ENCODE data around the gene PCGF2.
"Not testable (repeated sequence)": the region's sequence is repeated elsewhere in the genome, so short reads cannot be mapped to it uniquely, and the experiment has no call there.

Gene PCGF2

DNA sequence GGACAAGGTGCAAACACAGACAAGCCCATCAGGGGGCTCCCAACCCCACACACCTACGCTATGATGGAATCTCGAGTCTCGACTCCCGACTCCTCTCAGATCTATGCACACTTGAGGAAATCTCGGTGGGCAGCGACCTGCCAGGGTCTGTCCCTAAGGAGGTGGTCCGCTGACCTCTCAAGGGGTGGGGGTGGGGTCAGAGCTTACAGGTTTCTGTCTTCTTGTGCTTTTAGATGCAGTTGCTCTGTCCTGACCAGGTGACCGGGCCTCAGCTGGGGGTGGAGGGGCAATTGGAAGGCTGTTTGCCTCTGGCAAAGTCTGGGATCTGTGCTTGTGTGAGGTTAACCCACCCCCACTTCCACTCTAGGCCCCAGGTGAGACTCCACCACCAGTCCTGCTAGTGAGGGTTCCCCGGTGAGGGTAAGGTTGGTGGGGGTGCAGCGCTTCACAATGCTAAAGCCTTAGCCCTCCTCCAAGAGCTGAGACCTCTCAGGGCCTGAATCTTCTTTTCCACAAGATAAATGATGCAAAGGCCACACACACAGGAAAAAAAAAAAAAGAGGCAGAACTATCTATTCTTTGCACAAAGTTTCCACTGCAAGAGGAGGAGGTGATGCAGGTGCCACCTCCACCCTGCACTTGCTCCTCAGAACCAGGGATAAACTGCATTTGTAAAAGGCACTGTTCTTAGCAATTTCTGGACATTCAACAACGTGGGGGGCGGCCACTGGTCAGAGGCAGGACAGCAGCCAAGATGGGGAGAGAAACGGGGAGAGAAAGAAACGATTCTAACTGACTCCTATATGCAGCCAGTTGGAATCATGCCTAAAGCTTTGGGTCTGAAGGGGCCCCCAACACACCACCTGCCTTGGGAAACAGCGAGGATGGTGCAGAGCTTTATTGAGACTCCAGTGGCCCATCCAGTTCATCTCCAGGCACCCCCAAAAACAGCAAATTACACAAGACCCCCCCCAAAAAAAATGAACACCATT is 13.9 kb downstream of the PCGF2 start:
- no peak for DNase-seq

DNA sequence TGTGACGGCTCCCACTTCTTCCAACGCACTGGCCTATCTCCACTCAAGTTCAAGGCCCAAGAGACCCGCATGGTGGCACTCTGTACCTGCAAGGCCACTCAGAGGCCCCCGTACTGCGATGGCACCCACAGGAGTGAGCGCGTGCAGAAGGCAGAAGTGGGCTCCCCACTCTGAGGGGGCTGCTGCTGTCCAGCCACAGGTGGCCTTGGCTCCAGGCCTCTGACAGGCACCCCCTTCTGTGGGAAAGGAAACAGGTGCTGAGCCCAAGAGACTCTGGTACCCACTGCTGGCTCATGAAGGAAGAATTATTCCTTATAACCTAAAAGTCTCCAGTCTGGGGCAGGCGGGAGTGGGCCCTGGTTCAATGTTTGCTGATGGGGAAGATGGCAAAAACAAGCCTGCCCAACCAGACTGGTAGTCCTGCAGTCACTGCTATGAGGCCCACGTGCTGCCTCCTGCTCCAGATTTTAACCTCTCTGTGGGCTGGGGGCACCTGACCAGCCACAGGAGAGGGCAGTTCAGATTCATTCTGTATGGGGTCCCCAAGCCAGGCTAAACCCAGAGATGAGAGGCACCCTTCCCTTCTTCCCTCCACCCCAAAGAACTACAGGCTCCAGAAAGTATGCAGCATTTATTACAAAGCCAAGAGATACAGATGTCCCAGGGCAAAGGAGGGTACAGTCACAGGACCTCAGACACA is 14.7 kb downstream of the PCGF2 start:
- no peak for DNase-seq

DNA sequence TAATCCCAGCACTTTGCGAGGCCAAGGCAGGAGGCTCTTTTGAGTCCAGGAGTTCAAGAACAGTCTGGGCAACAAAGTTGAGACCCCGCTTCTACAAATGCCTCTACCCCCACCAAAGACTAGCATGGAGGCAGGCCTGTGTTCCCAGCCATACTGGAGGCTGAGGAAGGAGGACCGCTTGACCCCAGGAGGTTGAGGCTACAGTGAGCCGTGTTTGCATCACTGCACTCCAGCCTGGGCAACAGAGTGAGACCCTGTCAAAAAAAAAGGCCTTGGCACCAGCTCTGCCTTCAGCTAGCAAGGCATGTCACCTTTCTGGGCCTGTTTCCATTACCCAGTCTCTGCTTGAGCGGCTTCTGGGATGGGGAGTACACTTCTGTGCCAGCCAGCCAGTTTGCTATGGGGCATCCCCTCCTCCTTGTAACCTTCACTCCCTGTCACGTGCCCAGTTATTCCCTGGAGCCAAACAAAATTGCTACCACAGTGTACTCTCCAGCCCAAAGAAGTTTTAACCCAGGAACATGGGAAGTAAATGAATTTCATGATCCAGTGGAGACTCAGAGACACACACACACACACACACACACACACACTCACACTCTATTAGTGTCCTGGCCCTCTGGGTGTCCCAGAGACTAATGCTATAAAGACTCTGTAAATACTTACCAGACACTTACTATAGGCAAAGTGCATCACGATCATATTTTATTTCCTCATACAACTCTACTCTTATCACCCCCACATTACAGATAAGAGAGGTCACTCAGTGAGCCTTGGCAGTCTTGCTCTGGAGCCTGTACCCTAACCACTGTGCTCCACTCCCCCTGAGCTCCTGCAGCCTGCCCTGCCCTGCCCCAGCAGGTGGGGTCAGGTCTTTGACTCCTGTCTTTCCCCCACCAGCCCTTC is 15.5 kb downstream of the PCGF2 start:
- no peak for DNase-seq

DNA sequence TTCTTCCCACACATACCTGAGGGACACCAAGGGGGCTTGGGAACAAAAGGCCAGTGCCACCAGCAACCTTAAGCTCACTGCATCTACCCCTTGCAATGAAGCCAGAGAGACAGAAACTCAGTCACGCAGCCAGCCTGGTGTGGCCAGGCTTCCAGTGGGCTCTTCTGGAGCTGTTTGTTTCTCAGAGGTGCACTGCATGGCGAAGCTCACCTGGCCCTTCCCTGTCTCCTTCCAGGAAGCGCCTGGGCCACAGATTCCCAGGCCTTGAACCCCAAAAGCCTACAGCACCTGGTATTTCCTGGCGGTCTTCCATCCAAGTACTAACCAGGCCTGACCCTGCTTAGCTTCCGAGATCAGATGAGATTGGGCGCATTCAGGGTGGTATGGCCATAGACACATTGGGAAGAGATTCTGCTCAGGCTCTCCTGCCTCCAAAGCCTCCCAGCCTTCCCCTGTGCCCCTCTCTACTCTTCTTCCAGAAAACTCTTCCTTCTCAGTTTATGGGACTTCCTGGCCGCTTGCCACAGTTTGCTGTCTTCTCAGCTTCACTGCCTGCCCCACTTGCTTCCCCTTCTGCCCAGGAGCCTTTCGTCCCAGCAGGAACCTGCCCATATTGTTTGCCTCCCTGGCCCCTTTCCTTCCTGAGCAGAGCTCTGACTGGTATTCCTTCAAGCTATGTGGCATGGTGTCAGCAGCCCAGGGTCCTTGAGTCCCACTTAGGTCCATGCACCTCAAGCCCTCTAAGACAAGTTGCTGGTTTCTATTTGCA is 16.4 kb downstream of the PCGF2 start:
- DNase-seq, result no peak

DNA sequence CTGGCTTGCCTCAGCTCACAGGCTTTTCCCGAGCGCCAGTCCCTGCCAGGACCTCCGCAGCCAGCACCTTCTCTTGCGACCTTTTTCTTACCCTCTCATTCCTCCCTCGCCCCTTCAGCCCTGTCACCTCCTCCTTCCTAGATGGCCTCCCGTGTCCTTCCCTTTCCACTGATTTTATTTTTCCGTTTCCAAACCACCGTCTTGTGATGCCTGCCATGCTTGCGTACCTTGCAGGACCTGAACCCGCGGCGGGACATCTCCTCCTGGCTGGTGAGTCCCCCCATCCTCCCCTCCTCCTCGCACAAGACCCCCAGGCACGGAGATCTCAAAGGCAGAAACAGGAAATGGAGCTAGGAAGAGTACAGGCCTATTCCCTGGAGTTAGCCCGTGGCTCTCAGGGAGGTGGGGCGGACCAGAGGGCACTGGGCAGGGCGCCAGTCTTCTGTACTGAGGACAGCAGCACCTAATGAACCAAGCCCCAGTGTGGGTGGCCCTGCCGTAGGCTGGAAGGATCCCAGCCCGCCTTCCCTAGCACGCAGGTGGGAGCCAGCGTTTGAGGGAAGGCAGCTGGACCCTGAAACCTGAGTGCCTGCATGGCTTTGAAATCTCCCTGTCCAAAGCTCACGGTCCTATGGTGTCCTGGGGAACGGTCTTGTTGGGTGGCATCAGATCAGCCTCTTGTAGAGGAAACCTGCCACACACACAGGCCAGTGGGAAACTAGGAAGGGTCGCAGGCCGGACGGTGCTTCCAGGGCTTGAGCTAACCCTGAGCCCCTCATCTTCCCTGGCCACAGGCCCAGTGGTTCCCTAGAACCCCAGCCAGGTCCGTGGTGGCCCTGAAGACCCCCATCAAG is 17.4 kb downstream of the PCGF2 start:
- DNase-seq, result no peak

DNA sequence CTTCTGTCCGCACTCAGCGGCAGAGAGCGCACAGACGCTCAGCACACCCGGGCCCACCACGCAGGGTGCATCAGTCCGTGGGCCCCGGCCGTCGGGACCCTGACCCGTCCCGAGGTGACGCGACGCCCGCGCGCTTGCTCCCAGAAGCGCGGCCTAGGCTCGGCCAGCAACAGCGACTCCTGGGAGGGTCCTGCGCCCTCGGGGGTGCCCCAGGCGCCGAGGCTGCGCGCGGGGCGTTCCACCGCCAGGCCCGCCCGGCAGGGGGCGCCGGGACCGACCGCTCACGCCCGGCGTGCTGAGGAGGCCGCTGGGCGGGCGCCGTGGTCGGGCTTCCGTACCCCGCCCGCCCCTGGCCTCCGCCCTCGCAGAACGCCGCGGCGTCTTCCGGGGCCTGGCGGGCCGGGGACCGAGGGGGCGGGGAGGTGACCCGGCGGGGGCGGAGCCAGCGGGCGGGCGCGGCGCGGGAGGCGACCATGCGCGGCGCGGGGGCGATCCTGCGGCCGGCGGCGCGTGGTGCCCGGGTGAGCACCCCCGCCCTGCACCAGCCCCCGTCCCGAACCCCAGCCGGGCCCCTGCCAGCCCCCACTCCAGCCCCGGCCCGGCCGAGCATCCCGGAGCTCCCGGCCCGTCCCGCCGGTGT is 18.1 kb downstream of the PCGF2 start, which contains the start of gene CISD3:
TSS of gene CISD3 (plus strand) at position 456 of the 640 bp plus-strand sequence. CDS start at position 474, 18 bp downstream.
- peak; percentile 70 for DNase-seq

DNA sequence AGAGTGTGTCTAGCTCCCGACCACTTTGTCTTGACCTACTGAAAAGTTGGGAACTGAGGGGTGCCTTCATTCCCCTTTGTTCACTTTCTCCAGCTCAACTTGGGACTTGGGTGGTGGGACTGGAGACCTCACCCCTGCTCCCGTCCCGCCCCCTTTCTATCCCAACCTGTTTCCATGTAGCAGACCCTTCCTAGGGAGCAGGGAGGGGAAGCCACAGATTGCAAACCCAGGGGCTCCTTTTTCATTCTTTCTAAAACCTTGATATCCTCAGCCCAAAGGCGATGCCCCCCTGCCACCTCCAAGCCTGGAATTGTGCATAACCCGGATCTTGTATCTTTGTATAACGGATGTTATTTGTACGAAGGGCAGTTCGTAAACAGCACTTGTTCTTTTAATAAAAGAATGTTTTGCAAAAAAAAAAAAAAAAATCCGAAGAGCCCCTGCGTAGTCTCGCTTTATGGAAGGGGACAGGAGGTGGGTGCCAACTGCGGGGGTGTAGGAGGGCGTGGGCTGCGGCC is 18.7 kb downstream of the PCGF2 start:
- DNase-seq, result no peak

DNA sequence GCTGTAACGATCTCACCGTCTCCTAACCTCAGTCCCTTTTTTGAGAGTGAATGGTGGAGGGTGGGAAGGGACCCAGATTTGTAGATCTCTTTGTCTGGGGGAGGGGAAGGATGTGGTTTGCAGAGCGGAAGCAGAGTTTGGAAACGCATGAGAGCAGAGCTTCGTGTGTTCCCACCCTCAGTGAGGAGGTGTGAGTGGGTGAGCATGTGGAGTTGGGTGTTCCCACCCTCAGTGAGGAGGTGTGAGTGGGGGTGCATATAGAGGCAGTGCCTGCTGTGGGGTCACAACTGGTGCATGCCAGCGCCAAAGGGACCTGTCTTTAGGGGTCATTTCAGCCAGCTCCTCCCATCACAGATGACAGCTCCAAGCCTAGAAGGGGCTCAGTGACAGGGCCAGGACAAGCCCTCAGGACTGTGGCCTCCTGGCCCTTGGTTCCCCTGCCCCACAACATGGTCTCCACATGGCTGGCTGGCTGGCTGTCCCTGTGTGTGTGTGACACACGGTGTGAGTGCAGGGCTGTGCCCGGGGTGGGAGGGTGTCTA is 19.8 kb downstream of the PCGF2 start:
- peak; percentile 44 for DNase-seq

DNA sequence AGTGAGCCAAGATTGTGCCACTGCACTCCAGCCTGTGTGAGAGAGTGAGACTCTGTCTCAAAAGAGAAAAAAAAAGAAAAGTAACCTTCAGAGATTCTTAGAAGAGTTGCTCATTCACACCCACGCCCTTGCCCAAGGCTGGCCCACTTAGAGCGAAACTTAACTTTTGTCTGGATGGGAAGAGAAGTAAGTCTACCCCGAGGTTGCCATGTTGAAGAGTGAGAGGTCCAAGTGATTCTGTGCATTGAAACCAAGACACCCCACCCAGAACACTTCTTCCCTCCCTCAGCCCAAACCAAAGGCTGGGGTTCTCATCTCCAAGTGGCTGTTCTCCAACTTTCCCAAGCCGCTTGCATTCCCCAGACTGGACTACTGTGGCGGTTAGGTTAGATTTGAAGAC is 20.4 kb downstream of the PCGF2 start:
- DNase-seq, result no peak

DNA sequence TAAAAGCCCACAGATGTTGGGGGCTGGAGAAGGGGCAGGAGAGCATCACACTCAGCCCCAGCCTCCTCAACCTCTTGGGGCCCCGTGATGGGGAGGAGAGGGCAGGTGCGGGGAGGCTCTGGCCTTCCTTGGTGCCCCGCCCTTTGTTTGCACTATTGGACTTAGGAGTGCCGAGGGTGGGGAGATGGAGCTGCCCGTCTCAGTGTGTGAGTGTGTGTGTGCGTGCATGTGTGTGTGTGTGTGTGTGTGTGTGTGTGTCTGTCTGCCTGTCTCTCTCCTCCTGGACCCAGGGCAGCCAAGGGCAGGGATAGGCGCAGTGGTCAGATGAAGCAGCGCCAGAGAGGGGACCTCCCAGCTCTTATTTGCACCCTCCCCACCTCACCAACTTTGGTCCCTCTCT is 22.0 kb downstream of the PCGF2 start:
- DNase-seq, result not testable (repeated sequence)

DNA sequence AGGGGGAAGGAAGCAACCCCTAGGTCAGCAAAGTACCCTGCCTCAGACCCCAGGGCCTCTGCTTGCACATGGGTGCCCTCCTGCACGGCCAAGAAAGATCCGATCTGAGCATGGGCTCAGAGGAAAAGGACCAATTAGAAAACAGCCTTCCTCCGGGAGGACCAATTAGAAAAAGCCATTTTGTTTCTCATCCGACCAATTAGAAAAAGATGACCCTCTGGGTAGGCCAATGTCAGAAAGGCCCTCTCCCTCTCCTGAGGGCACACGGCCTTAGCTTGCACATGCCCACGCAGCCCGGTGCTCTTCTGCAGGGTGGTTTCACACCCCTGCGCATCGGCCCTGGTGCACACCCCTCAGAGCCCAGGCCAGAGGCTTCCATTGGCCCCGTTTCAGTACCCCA is 23.1 kb downstream of the PCGF2 start:
- no peak for DNase-seq

DNA sequence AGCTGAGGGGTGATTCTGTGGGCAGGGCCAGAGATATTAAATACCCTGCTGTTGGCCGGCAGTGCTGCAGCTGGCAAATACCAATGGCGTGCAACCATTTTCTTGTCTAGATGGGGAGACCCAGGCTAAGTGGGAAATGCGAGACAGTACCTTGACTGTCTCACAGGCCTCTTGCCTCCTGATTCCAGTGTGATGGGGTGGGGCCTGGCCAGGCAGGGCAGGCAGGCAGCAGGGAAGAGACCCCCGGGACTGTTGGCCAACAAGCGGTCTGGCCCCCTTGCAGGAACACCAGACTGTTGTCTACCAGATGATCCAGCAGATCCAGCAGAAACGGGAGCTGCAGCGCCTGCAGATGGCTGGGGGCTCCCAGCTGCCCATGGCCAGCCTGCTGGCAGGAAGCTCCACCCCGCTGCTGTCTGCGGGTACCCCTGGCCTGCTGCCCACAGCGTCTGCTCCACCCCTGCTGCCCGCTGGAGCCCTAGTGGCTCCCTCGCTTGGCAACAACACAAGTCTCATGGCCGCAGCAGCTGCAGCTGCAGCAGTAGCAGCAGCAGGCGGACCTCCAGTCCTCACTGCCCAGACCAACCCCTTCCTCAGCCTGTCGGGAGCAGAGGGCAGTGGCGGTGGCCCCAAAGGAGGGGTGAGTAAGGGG is 23.7 kb downstream of the PCGF2 start:
- DNase-seq, result no peak

DNA sequence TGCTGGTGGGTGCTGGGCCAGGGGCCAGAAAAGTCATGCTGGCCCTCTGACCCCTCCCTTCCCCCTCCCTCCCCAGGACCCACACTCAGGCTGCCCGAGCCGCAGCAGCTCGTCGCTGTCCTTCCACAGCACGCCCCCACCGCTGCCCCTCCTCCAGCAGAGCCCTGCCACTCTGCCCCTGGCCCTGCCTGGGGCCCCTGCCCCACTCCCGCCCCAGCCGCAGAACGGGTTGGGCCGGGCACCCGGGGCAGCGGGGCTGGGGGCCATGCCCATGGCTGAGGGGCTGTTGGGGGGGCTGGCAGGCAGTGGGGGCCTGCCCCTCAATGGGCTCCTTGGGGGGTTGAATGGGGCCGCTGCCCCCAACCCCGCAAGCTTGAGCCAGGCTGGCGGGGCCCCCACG is 26.3 kb downstream of the PCGF2 start:
- no peak for DNase-seq

DNA sequence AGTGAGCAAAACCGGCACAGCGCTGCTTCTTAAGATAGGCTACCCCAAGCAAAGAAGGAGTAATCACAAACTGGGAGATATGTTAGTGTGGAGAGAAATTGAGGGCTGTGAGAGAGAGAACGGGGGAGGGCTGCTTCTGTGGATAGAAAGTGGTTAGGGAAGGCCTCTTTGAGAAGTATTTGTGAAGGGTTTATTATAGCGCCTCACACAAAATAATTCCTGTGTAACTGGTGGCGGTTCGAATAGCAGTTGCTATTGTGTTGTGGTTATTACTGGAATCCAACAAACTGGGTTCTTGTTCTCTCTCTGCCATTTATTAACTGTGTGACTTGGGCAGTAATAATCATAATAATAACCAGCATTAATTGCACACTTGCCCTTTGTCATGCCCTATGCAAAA is 27.2 kb downstream of the PCGF2 start:
- DNase-seq, result no peak

DNA sequence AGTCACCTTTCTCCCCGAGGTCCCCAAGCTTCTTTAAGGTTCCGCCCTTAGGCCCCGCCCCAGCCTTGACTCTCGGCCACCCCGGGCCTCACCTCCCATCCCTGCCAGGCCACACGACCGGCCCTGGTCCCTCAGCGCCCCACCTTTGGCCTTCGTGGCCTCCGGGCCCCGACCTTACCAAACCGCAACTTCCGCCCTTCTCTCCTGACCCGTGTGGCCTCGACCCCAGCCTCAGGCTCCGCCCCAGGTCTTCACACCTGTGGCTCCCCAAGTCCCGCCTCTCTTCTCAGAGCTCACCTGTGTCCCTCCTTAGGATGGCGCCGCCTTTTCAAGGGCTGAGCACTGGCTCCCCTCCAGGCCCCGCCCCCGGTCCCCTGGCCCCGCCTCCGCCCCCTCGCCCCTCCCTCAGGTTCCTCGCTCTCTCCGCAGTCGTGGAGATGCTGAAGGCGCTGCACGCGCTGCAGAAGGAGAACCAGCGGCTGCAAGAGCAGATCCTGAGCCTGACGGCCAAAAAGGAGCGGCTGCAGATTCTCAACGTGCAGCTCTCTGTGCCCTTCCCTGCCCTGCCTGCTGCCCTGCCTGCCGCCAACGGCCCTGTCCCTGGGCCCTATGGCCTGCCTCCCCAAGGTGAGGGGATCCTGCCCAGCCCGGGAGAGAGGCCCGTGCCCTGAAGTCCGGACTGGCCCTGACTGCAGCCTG is 28.0 kb downstream of the PCGF2 start:
- DNase-seq, result no peak

DNA sequence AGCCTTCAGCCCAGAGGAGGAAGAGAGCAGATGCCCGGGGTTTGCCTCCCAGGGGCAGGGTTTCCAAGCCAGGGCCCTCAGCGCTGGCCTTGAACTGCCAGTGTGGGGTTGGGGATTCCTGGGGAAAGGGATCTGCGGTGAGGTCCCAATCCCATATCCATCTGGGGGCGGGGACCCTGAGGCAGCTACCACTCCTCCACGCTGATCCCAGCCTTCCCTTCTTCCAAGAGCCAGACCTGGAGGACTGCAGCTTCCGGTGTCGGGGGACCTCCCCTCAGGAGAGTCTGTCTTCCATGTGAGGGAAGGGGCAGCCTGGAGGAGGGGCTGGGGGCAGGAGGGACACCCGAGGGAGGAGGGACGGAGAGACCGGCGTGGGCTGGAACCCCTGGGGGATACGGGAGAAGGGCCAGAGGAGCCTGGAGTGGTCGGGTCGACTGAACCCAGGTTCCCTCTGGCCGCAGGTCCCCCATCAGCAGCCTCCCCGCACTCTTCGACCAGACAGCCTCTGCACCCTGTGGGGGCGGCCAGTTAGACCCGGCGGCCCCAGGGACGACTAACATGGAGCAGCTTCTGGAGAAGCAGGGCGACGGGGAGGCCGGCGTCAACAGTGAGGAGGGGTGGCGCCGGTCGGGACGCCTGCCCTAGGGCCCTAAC is 28.7 kb downstream of the PCGF2 start:
- no peak for DNase-seq

DNA sequence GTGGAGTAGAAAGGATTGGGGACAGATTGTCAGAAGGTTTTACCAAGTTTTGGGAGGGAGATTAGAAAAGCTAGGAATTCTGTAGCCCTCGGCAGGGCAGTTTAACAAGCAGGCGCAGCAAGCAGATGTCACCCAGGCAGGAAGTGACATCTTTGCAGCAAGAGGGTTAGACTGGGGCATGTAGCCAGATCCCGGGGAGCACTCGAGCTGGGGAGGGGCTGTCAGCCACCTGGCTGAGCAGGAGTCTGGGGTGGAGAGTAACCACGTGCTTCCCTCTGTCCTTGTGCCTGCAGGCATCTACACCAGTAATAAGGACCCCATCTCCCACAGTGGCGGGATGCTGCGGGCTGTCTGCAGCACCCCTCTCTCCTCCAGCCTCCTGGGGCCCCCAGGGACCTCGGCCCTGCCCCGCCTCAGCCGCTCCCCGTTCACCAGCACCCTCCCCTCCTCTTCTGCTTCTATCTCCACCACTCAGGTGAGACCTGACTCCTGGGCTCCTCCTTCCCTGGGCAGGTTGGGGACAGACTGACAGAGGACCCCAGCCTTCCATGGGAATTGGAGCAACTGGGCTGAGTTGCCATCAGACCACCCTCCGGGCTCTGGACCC is 30.9 kb downstream of the PCGF2 start:
- no peak for DNase-seq

All from effector CD8-positive, alpha-beta T cell (primary cell).